Measurements from ENCODE around the gene ITPRID1.
A peak's percentile ranks its signal among the peaks of the same experiment; 100 is the strongest.
"Not testable (repeated sequence)": the region's sequence is repeated elsewhere in the genome, so short reads cannot be mapped to it uniquely, and the experiment has no call there.

Gene ITPRID1

DNA sequence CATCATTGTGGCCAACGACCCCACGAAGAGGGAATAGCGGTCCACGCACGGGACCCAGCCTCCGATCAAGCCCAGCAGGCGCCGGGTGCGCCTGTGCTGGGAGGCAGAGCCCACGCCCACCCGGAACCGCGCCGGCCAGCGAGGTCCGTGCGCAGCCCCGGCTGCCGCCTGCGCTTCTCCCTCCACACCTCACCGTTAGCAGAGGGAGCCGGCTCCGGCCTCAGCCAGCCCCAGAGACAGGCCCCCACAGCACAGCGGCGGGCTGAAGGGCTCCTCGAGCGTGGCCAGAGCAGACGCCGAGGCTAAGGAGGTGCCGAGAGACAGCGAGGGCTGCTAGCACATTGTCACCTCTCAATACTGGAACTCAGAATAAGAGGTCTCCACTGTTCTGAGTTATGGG is 3.6 kb downstream of the ITPRID1 start:
- DNase-seq: no peak

DNA sequence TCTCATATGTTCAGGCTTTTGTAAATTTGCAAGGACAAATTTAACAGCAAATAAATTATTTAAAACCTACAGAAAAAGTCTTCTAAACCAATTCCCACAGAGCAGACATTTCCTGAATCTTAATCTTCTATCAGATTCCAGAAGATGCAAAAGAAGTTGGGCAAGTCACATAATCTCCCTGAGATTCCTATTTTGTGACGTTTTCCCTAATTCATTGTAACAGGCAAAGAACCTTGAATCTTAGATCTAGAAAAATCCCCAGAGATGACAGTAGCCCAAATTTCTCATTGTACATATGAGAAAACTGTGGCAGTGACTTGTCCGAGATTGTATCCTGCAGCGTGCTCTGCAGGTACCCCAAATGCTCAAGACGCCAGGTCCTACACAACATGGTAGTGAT is 4.9 kb downstream of the ITPRID1 start:
- no peak for DNase-seq

GRCh38 chr7:31521336-31522010 is 7.6 kb downstream of the ITPRID1 start:
- DNase-seq: no peak

GRCh38 chr7:31526864-31527263 is 13.0 kb downstream of the ITPRID1 start:
- DNase-seq: no peak

GRCh38 chr7:31529103-31529502 is 15.2 kb downstream of the ITPRID1 start:
- no peak for DNase-seq

DNA sequence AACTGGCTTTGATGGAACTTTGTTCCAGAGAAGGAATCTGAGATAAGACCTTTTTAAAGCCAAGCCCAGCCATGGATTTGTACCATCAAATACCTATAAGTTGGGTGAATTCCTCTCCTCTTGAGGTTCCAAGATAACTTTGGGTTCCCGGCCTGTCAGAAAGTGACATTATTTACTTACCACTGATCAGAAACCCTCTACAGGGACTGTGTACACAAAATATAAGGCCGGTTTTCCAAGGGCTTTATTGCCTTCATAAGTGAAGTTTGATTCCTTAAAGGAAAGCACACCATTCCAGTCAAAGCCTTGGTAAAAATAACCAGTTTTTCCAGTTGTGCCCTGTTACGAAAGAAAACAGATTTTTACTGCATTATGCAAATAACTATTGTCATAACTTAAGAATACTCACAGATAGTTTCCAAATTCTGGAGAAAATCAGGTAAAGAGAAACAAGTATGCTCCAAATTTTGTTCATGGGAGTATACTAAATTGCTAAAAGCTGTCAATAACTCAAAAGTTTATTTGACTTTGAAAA is 26.8 kb downstream of the ITPRID1 start:
- not testable (repeated sequence) for DNase-seq

- DNase-seq: no peak
Observed at GRCh38 chr7:31545549-31545948, 31.7 kb downstream of the ITPRID1 start.

DNA sequence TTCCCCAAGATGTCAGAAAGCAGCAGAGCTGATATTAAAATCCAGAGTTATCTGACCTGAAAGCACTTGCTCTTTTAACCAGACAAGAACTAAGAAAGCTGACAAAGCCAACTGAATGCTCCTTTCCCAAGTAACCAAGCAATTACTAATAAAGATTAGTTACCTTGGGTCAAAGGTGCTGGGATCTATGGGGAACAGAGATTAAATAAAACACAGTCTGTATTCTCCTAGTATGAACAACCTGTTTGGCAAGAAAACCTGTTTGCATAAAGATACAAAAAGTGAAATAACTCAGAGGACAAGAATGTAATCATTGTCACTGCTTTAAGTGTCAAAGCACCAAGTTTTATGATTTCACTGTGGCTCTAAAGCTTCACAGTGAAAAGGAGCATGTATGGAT is 35.7 kb downstream of the ITPRID1 start:
- no peak for DNase-seq

- no peak for DNase-seq
Observed at GRCh38 chr7:31550432-31550831, 36.5 kb downstream of the ITPRID1 start.

- no peak for DNase-seq
Observed at GRCh38 chr7:31553661-31554081, 39.8 kb downstream of the ITPRID1 start.

- no peak for DNase-seq
Observed at GRCh38 chr7:31562002-31562401, 48.1 kb downstream of the ITPRID1 start.

DNA sequence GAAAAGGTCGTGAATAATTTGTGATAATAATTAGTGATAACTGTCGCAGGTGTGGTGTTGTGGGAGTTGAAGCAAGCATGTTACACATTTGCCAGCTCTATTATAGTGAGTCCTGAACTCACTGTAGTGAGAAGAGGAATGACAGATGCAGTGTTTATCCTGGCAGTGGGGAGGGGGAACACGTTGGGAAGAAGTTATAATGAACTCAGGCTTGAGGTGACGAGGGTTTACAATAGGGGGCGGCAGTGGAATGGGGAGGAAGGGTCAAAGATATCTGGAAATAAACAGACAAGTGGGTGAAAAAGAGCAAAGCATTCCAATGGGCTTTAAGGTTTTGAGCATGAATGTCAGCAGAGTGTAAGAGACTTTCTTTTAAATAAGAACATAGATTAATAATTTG is 49.6 kb downstream of the ITPRID1 start:
- no peak for DNase-seq

DNA sequence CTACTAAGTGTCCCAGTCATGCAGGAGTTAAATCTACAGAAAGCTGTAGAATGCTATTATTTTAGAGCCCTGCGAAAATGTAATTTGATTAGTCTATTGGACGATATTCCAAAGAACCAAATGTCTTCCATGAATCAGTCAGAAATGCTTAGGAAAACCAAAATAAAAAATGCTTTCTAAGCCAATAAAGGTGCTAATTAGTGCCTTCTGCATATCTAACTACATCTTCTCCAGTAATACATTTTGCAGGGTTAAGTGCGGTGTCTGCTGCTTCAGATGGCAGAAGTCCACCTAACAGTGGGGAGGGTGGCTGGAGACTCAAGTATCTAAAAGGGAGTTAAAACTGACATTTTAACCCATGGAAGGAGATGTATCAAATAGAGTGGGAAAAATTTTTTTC is 50.1 kb downstream of the ITPRID1 start:
- DNase-seq: no peak

DNA sequence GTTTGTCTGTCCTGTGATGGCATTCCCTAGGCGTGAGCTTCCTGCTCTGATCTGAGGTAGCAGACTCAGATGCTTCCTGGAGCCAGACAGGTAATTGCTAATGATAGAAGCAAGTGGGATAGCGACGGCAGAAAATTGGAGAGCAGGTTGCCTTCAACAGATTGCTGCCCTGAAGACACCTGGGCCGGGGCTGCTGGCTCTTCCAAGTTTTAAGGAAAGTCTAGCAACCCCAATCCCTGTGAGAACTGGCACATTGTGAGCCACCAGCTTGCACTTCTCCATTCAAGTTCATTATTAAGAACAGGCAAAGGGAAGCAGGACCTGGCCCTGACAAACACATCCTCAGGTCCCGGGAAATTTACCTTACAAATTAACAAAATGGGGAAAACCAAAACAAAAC is 50.8 kb downstream of the ITPRID1 start:
- no peak for DNase-seq

- DNase-seq: no peak
Observed at GRCh38 chr7:31569528-31569927, 55.6 kb downstream of the ITPRID1 start.

DNA sequence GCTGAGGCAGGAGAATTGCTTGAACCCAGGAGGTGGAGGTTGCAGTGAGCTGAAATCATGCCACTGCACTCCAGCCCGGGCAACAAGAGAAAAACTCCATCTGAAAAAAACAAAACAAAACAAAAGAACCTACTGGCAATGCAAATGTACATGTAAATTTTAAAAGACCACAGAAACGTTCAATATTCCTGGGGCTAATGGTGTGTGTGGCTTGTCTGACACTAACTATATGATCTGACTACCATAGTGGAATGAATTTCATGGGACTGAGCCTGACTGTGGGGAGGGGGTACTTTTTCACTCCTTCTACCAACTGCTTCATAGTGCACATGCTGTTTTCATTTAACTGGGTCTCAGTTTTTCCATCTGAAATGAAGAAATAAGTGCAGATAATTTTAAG is 69.6 kb downstream of the ITPRID1 start:
- no peak for DNase-seq

GRCh38 chr7:31583942-31584341 is 70.1 kb downstream of the ITPRID1 start:
- DNase-seq: no peak

DNA sequence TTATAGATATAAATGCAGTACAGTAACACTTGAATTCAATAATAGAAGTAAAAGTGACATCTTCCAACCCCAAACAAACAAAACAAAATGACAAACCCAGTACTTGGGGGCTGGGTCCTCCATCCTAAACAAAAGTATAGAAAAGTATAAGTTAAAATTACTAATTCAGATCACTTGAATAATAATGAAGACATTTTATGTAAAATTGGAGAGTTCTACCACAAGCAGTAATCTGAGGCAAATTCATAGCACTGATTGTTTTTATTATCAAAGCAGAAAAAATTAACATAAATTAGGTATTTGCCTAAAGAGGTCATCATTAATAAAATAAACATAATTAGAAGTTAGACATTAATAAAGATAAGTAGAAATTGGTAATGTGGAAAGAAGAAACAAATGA is 81.5 kb downstream of the ITPRID1 start:
- DNase-seq: no peak

DNA sequence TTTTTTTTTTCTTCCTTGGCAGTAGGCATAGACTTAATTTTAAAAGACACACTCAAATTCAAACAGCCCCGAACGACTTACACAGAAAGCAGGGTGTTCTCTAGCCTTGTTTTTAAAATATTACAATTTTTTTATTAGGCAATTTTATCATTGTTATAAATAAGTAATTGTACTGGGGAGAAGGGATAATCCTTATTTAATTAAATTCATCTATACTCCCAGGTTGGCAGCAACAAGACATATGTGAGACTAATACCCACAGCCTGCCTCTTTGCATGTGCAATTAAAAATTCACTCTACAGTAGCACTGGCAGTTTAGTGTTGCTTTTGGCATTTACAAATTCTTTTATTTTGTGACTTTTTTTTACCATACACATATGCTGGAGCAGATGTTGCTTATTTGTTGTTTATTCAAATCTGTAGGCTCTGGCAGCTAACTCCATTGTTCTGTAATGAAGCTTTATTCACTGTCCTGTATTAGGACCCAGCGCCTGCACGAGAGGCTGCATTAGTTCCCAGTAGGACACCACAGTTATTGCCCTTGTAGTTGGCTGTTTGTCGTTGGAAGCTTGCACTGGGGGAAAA is 88.2 kb downstream of the ITPRID1 start:
- no peak for DNase-seq

GRCh38 chr7:31603046-31603445 is 89.2 kb downstream of the ITPRID1 start:
- DNase-seq: peak; percentile 60

- DNase-seq: no peak
Observed at GRCh38 chr7:31613604-31614003, 99.7 kb downstream of the ITPRID1 start.

DNA sequence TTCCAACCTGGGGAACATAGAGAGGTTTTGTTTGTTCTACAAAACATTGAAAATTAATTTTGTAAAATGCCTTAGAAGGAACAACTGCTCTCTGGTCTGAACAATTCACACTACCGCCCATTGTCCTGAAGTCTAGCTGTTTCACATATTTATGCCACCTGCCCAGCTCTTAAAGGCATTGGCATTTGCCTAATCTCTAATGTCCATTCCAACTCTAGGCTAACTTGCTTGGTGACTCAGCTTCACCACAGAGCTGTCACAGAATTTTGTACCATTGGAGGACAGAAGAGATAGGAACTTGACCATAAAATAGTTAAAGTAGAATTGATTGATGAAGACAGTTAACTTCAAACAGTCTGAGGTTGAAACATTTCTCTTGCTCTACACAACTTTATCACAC is 119.6 kb downstream of the ITPRID1 start:
- no peak for DNase-seq

- peak; percentile 55 for DNase-seq
Observed at GRCh38 chr7:31633894-31634494, 120.1 kb downstream of the ITPRID1 start.

GRCh38 chr7:31640381-31640780 is 126.5 kb downstream of the ITPRID1 start:
- DNase-seq: no peak

Data from DMS 273 treated with DMSO at 0.1 percent for 48 hours (cell line).